Skeletal muscle tissue (tissue), 4 donors: ENCODE data around the gene ZNF367. TPM values are rescaled to one million over a fixed set of nuclear protein-coding genes. Genes with fewer than 3 reads are reported as not detected.

Experiments used
- H3K27ac ChIP-seq: one replicate; pipeline ENCODE4 v1.7.0; 2013; ENCODE audit warnings: mild to moderate bottlenecking, low read depth, low read length, inconsistent platforms
- H3K27me3 ChIP-seq, 3 donors: one replicate each; pipeline ENCODE4 v1.7.0; 2013; ENCODE audit warnings: low read length in 3 of 3; ENCODE audit not compliant: control insufficient read depth in 3 of 3, insufficient read depth in 3 of 3
- H3K36me3 ChIP-seq, 3 donors: one replicate each; pipeline ENCODE4 v1.7.0; 2013; ENCODE audit warnings: low read length in 3 of 3; ENCODE audit not compliant: control insufficient read depth in 3 of 3, insufficient read depth in 3 of 3
- H3K4me1 ChIP-seq, 3 donors: one replicate each; pipeline ENCODE4 v1.7.0; 2013; ENCODE audit warnings: low read length in 3 of 3, mild to moderate bottlenecking in 3 of 3; ENCODE audit not compliant: control insufficient read depth in 3 of 3, insufficient read depth in 3 of 3
- H3K4me3 ChIP-seq, 3 donors: one replicate each; pipeline ENCODE4 v1.7.0; 2013; ENCODE audit warnings: low read length in 3 of 3
- H3K9ac ChIP-seq, 3 donors: one replicate each; pipeline ENCODE4 v1.7.0; 2013; ENCODE audit warnings: low read length in 3 of 3, mild to moderate bottlenecking in 3 of 3, moderate library complexity in 2 of 3, low read depth in 1 of 3
- H3K9me3 ChIP-seq, 3 donors: one replicate each; pipeline ENCODE4 v1.7.0; 2013; ENCODE audit warnings: low read length in 3 of 3; ENCODE audit not compliant: control insufficient read depth in 3 of 3
- total RNA-seq: library from RNA; depleted of rRNA; stranded (reverse); fragments of >200 nt; gene quantifications from one replicate; pipeline ENCODE4 v1.2.3, GENCODE V29; 2014
- donor health status: Osteomylitis.

ZNF367 gene
- total RNA-seq, result 5.2 TPM

DNA sequence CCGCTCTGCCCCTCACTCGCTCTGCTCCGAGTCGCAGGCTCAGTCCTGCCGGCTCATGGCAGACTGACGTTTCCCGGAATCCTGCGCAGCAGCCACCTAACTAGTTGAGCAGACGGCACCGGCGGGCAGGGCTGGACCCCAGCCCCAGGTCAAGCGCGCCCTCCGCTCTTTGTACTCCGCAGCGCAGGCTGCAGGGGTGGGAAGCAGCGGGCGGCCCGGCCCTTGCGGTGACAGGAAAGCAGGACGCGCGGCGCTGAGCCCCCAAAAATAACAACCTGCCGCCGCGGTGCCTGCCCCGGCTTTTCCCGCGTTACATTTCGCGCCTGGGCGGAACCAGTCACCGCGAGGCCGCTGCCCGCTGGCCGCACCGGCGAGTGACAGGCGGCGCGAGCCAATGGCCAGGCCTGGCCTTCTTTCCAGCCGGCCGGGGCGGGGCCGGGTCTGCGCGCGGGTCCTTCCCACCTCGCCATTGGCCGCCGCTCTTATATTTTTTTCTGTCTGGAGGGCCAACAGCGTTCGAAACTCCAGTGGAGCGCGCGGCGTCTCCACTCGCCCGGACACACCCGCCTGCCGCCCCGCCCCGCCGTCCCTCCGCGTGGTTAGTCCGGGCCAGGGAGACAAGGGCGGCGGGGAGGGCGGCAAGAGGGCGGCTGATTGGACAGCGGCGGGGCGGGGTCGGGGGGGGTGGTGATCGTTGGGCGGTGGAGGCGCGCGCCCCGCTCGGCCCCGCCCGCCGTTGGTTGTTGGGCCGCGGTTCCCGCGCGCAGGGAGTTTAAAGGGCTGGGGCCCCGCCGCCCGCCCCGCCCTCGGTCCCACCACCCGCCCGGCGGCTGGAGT is at the start of gene ZNF367:
ZNF367 (minus strand) TSS at position 288 of the 837 bp plus-strand sequence. CDS start 338 bp downstream, outside the sequence.
- Histone ChIP-seq H3K36me3 (no peaks in the 10 kb centered on the region), H3K27me3 (no peaks in the 10 kb centered on the region), H3K4me3 (peak within 1 kb of the TSS; percentile 81 to 94 (median 87)), H3K9me3 (no peaks in the 10 kb centered on the region), H3K9ac (peak within 1 kb of the TSS; percentile 92 to 96 (median 95)), H3K27ac (peak within 1 kb of the TSS; percentile 98), H3K4me1 (peaks cover 27 to 28% (median 28%) of the 10 kb centered on the region in 3 donors)

DNA sequence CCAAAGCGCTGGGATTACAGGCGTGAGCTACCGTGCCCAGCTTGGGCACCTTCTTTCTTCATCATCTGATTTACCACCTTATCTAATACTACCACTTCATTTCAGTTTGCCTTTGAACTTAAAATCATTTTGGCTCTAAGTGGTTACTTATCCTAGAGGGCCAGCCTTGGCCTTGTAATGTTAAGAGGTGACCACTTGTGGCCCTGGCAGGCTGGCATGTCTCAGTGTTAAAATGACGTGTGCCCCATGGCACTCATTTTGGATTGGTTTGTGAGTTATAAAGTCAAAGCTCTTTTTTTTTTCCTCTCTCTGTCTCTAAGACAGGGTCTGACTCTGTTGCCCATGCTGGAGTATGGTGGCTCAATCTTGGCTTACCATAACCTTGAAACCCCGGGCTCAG is 49.6 kb upstream of the ZNF367 start:
- H3K4me1 ChIP-seq, result peaks cover 0 to 5% (median 4%) of the 10 kb centered on the region in 3 donors
- no peak overlapping the region for H3K4me3 ChIP-seq
- H3K27me3 ChIP-seq, result no peaks in the 10 kb centered on the region
- H3K27ac ChIP-seq, result no peak overlapping the region
- H3K9ac ChIP-seq, result no peak overlapping the region
- no peaks in the 10 kb centered on the region for H3K9me3 ChIP-seq
- peaks cover 22 to 31% (median 24%) of the 10 kb centered on the region in 3 donors for H3K36me3 ChIP-seq

DNA sequence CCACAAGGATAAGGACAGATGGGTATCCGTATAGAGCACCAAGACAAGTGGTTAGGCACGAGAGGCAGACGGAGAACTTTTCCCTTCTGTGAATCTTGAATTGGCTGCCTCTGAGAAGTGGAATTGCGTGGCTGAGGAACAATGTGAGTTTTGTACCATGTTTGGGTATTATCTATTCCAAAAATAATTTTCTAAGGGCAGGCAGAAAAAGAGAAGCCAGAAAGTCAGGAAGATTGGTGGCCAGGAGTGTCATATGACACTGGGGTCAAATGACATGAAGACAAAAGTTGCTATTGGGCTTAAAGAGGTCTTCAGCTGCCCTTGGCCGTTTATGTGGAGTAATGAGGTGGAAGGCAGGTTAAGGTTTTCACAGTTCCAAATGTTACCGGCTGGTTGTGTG is 46.3 kb upstream of the ZNF367 start:
- Histone ChIP-seq H3K36me3 (peaks cover 13 to 22% (median 20%) of the 10 kb centered on the region in 3 donors), H3K9me3 (no peaks in the 10 kb centered on the region), H3K4me1 (peaks cover 0 to 5% (median 4%) of the 10 kb centered on the region in 3 donors)

DNA sequence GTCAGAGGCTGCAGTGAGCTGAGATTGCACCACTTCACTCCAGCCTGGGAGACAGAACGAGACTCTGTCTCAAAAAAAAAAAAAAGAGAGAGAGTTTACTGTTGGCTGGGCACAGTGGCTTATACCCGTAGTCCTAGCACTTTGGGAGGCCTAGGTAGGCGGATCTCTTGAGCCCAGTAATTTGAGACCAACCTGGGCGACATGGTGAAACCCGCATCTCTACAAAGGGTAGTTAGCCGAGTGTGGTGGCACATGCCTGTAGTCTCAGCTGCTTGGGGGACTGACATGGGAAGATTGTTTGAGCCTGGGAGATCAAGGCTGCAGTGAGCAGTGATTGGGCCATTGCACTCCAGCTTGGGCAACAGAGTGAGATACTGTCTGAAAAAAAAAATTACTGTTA is 44.4 kb upstream of the ZNF367 start:
- Histone ChIP-seq H3K4me3 (no peak overlapping the region), H3K36me3 (peaks cover 8 to 22% (median 17%) of the 10 kb centered on the region in 3 donors), H3K27me3 (no peaks in the 10 kb centered on the region), H3K9me3 (no peaks in the 10 kb centered on the region), H3K27ac (no peak overlapping the region), H3K4me1 (peaks cover 0 to 5% (median 4%) of the 10 kb centered on the region in 3 donors), H3K9ac (no peak overlapping the region)

More for the DNA sequence above, 46.3 kb upstream of the ZNF367 start:
- Histone ChIP-seq H3K9ac (peak overlapping the region in 1 of 3 donors; percentile 33), H3K27me3 (no peaks in the 10 kb centered on the region), H3K27ac (no peak overlapping the region), H3K4me3 (peak overlapping the region in 1 of 3 donors; percentile 7)

DNA sequence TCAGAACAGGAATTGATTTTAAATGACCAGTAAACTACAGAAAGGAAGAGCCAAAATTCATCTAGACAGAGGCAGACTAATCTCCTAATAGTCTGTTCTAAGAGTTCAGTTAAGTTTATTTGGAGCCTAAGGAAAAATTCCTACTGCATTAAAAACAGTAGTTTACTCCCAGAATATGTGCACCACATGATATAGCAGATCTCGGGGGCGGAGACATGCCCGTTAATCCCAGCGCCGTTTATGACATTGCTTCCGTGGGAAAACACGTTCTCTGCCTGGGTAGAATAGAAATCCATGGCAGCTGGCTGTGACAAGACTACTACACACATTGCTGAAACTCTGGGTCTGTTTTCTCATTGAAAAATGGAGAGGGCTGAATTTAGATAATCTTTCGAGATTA is 43.2 kb upstream of the ZNF367 start:
- H3K9me3 ChIP-seq, result no peaks in the 10 kb centered on the region
- peaks cover 0 to 5% (median 4%) of the 10 kb centered on the region in 3 donors for H3K4me1 ChIP-seq
- H3K27me3 ChIP-seq, result no peaks in the 10 kb centered on the region
- no peak overlapping the region for H3K9ac ChIP-seq
- H3K27ac ChIP-seq, result no peak overlapping the region
- H3K36me3 ChIP-seq, result peaks cover 4 to 18% (median 13%) of the 10 kb centered on the region in 3 donors
- H3K4me3 ChIP-seq, result no peak overlapping the region

DNA sequence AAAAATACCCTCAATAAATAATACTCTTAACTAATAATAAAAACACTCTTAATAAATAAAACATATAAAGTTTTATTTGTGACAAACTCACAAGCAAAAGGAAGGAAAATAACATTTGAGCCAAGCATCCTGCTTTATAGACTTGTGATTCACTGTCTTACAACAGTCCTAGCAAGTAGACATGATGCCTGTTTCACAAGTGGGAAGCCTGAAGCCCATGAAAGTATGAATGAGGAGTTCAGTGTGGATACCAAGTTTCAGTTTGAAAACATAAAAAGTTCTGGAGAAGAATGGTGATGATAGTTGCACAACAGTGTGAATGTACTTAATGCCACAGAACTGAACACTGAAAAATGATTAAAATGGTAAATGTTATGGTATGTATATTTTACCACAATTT is 42.7 kb upstream of the ZNF367 start:
- peaks cover 4 to 15% (median 11%) of the 10 kb centered on the region in 3 donors for H3K36me3 ChIP-seq
- no peak overlapping the region for H3K4me3 ChIP-seq
- H3K9me3 ChIP-seq, result no peaks in the 10 kb centered on the region
- H3K9ac ChIP-seq, result no peak overlapping the region
- peaks cover 0 to 5% (median 4%) of the 10 kb centered on the region in 3 donors for H3K4me1 ChIP-seq
- no peak overlapping the region for H3K27ac ChIP-seq
- H3K27me3 ChIP-seq, result no peaks in the 10 kb centered on the region

DNA sequence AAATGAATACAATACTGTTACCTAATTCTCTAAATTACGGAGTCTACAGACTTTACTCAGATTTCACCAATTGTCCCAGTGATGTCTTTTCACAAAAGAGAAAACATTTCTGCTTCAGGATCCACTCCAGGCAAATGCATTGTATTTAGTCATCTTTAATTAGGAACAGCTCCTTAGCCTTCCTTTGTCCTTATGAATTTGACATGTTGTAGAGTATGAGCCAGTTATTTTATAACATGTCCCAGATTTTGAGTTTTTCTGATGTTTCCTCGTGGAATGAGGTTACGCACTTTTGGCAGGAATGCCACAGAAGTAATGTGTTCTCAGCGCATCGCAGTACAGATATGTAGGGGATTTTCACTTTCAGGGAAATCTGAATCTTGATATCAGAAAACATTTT is 42.3 kb upstream of the ZNF367 start:
- Histone ChIP-seq H3K4me1 (peaks cover 0 to 5% (median 4%) of the 10 kb centered on the region in 3 donors), H3K9ac (no peak overlapping the region), H3K9me3 (no peaks in the 10 kb centered on the region), H3K27me3 (no peaks in the 10 kb centered on the region), H3K27ac (no peak overlapping the region), H3K4me3 (no peak overlapping the region), H3K36me3 (peaks cover 0 to 11% (median 8%) of the 10 kb centered on the region in 3 donors)

DNA sequence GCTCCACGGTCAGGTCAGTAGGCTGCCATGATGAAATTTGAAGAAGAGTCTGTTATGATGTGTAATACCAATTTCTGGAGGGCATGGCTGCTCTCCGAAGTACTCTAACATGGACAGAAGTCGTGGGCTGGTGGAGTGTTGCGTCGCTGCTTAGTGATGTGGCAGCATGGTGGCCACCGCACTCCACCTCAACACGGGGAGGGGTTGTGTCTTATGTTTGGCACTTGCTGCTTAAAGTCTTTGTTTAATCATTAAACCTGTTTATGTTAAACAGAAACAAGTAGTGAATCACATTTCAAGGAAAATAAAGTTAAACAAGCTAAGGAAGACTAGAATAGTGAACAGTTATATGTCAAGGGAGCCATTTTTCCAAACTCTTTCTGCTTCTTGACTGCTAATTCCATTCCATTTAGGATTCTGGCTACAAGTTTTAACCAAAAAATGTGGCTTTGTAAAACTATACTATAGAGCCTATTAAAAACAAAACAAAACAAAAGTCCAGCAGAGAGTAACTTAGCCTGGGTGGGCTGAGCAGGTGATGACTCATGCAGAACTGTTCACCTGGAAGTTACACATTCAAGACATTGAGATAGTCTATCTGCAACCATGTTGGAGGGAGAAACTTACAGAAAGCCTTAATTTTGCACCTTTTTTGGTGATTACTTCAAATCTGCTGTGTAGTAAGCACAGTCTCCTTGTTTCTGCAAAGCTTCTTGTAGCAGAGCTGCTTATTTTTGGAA is 41.3 kb upstream of the ZNF367 start:
- Histone ChIP-seq H3K27ac (no peak overlapping the region), H3K9ac (no peak overlapping the region), H3K4me3 (no peak overlapping the region), H3K4me1 (peaks cover 0 to 5% (median 2%) of the 10 kb centered on the region in 3 donors), H3K9me3 (no peaks in the 10 kb centered on the region), H3K36me3 (peaks cover 0 to 11% (median 8%) of the 10 kb centered on the region in 3 donors), H3K27me3 (no peaks in the 10 kb centered on the region)

DNA sequence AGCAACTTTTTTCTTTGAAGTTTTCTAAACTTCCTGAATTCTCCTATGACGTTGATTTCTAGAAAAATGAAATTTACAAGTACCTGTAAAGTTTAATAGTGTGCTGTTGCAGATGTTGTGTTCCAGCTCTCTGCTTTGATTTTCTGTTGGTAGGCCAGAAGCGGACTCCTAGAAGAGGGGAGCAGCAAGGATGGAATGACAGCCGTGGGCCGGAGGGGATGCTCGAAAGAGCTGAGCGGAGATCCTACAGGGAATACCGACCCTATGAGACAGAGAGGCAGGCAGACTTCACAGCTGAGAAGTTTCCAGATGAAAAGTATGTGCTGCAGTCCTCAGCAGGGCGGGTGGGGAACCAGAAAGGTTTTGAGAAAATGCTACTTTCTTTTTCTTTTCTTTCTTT is 40.1 kb upstream of the ZNF367 start:
- Histone ChIP-seq H3K9me3 (no peaks in the 10 kb centered on the region), H3K9ac (no peak overlapping the region), H3K27ac (no peak overlapping the region), H3K27me3 (no peaks in the 10 kb centered on the region), H3K4me1 (no peaks in the 10 kb centered on the region), H3K36me3 (peaks cover 0 to 11% (median 6%) of the 10 kb centered on the region in 3 donors), H3K4me3 (no peak overlapping the region)

DNA sequence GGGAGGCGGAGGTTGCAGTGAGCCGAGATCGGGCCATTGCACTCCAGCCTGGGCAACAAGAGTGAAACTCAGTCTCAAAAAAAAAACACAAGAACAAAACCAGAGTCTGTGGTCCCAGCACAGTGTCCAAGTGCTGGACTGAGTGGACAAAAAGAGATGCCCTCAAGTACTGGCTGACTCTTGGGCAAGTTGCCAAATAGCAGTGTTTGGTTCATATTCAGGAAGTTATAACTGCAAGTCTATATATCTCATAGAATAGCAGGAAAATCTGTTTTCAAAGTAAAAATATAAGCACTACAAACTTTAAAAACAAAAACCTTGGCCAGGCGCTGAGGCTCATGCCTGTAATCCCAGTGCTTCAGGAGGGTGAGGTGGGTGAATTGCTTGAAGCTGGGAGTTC is 39.1 kb upstream of the ZNF367 start:
- Histone ChIP-seq H3K9ac (no peak overlapping the region), H3K9me3 (no peaks in the 10 kb centered on the region), H3K4me3 (no peak overlapping the region), H3K27ac (no peak overlapping the region), H3K36me3 (peaks cover 0 to 11% (median 6%) of the 10 kb centered on the region in 3 donors), H3K4me1 (no peaks in the 10 kb centered on the region), H3K27me3 (no peaks in the 10 kb centered on the region)
